Colonic mucosa (tissue), 4 donors: ENCODE data around the gene MLPH. TPM values are rescaled to one million over a fixed set of nuclear protein-coding genes. Genes with fewer than 3 reads are reported as not detected.

Source experiments
- DNase-seq: peaks from one replicate; pipeline ENCODE4 v3.0.0-alpha.2; 2020
- H3K27ac ChIP-seq: fragments of 200-600 bp; one replicate; pipeline ENCODE4 v1.8.0; 2021
- H3K27me3 ChIP-seq: fragments of 200-600 bp; one replicate; pipeline ENCODE4 v1.8.0; 2021
- H3K36me3 ChIP-seq: fragments of 200-600 bp; one replicate; pipeline ENCODE4 v1.8.0; 2021
- H3K4me1 ChIP-seq: fragments of 200-600 bp; one replicate; pipeline ENCODE4 v1.8.0; 2021; ENCODE audit warnings: mild to moderate bottlenecking
- H3K4me3 ChIP-seq: fragments of 200-600 bp; one replicate; pipeline ENCODE4 v1.8.0; 2021
- H3K9ac ChIP-seq, 2 donors: one replicate each; pipeline ENCODE4 v1.7.0; 2013; ENCODE audit warnings: control low read depth in 2 of 2, low read depth in 2 of 2, low read length in 2 of 2
- H3K9me3 ChIP-seq: fragments of 200-600 bp; one replicate; pipeline ENCODE4 v1.8.0; 2021
- CTCF ChIP-seq: fragments of 200-600 bp; IDR thresholded peaks from one replicate; pipeline ENCODE4 v1.8.0; 2022; ENCODE audit warnings: antibody characterized with exemption, mild to moderate bottlenecking
- intact Hi-C: fragments of 100-400 bp; cut with DNase I; formaldehyde crosslinking; loops from one replicate; pipeline ENCODE4 v1.14.1; 2022
- total RNA-seq, 2 donors: library from RNA; stranded (reverse); fragmentation: NEBNext Ultra II Directional in 1 of 2; extraction: Animal tissue kit (Norgen Biotek cat#: 25700) in 1 of 2; gene quantifications; one replicate each; pipeline ENCODE4 v1.2.1, GENCODE V29; 2021
- donor health status: healthy.
- donor health status: DM: no; HTN: no; CAD: no.
- donor health status: DM: no; HTN: no; CAD: no.

Gene MLPH
- total RNA-seq, 2 donors from 2014 or later = 87.9 to 111 TPM

DNA sequence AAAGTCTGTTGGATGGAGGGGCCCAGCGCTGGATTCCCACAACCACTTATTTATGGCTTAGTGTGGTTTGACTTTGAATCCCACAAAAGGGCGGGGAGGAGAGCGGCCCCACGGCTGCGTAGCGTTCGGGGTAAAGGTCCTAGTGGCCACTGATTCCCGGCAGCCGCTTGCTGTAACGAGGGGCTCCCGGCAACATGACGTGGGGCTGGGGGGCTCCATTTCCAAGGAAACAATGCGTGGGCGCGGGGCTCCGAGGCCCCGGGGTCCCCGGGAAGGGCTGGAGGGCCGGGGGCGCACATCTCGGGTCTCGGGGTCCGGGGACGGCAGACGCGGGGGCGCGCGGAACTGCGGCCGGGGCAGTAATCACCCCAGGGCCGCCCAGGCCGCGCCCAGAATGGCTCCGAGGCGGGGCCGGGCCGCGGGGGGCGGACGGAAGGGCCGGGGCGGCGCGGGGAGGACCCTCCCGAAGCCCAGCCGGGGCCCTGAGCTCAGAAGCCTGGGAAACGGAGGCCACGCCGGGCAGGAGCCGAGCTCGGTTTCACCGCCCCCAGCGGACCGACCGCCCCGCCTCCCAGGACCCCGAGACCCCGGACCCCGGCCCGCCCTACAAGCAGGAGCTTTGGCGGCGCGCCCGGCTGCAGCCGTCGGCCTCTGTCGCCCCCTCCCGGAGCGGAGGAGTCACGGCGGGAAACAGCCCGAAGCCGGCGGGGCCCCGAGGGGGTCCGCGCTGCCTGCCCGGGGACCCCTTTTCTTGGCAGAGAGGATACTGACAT lies 11.9 kb upstream of the MLPH start:
- H3K27ac ChIP-seq = peak overlapping the region; percentile 81
- H3K27me3 ChIP-seq = no peaks in the 10 kb centered on the region
- peak overlapping the region; percentile 60 for H3K4me3 ChIP-seq
- peak; percentile 87 for TF ChIP-seq CTCF
- peak overlapping the region; percentile 73 to 80 for H3K9ac ChIP-seq
- intact Hi-C loops = loop anchor here (5.0 to 10.0 kb wide), 3 partner anchors 37 to 320 kb away; no protein-coding TSS in a partner anchor
- no peaks in the 10 kb centered on the region for H3K9me3 ChIP-seq
- no peaks in the 10 kb centered on the region for H3K4me1 ChIP-seq
- DNase-seq = peak; percentile 80
- H3K36me3 ChIP-seq = no peaks in the 10 kb centered on the region

- peak overlapping the region; percentile 81 for H3K27ac ChIP-seq
- no peaks in the 10 kb centered on the region for H3K4me1 ChIP-seq
- no peak for DNase-seq
- H3K4me3 ChIP-seq = peak overlapping the region; percentile 60
- H3K36me3 ChIP-seq = no peaks in the 10 kb centered on the region
- peak overlapping the region; percentile 70 to 80 for H3K9ac ChIP-seq
- H3K27me3 ChIP-seq = no peaks in the 10 kb centered on the region
- H3K9me3 ChIP-seq = no peaks in the 10 kb centered on the region
- TF ChIP-seq CTCF = peak; percentile 24
- intact Hi-C loops = loop anchor here (10.0 kb wide), 1 partner anchor 321 kb away; no protein-coding TSS in a partner anchor
These were observed 11.3 kb upstream of the MLPH start for GRCh38 chr2:237475704-237476141.

- Histone ChIP-seq H3K36me3 (no peaks in the 10 kb centered on the region), H3K9ac (no peak overlapping the region), H3K27me3 (no peaks in the 10 kb centered on the region), H3K4me1 (no peaks in the 10 kb centered on the region), H3K4me3 (no peak overlapping the region), H3K27ac (no peak overlapping the region), H3K9me3 (no peaks in the 10 kb centered on the region)
- no peak for TF ChIP-seq CTCF
- DNase-seq = no peak
- intact Hi-C loops = loop anchor here (10.0 kb wide), 1 partner anchor 323 kb away; no protein-coding TSS in a partner anchor
These were observed 9.0 kb upstream of the MLPH start for GRCh38 chr2:237478095-237478494.

DNA sequence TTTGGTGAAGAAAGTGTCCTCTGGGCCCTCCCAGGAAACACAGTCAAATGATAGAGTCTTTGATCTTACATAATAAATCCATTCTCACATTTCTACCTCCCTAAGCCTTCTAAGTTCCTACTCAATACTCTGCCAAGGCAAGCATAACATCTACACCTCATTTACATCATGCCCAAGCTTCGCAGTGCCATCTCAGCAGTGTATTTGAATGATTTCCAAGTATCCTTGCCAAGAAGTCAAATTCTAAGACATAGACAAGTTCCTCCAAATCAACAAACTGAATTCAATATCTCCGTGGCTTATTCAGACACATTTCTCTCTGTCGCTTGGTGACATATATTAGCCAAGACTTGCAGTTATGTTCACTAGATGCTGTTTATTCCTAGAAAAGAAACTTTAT lies 8.1 kb upstream of the MLPH start:
- H3K9ac ChIP-seq = no peak overlapping the region
- no peak overlapping the region for H3K27ac ChIP-seq
- no peaks in the 10 kb centered on the region for H3K4me1 ChIP-seq
- no peak for TF ChIP-seq CTCF
- no peak overlapping the region for H3K4me3 ChIP-seq
- DNase-seq = no peak
- intact Hi-C loops = loop anchor here (10.0 kb wide), 1 partner anchor 324 kb away; no protein-coding TSS in a partner anchor
- no peaks in the 10 kb centered on the region for H3K27me3 ChIP-seq
- no peaks in the 10 kb centered on the region for H3K36me3 ChIP-seq
- H3K9me3 ChIP-seq = no peaks in the 10 kb centered on the region

DNA sequence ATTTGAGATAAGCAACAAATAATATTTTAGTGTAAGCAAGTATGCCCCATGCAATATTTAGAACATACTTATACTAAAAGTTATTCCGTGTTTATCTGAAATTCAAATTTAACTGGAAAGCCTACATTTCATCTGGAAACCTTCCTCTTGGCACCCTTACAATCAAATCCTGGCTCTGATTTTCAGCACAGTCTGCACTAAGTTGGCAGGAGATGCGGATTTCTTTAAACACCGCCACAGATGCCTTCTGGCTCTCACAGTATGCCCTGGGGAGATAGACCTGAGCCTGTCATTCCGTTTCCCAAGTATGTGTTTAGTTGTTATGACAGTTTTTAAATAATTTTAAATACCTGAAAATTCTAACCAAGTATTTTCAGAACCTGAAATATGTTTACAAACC lies 7.3 kb upstream of the MLPH start:
- Histone ChIP-seq H3K4me1 (no peaks in the 10 kb centered on the region), H3K9me3 (no peaks in the 10 kb centered on the region), H3K9ac (no peak overlapping the region), H3K27ac (no peak overlapping the region), H3K36me3 (no peaks in the 10 kb centered on the region), H3K27me3 (no peaks in the 10 kb centered on the region), H3K4me3 (no peak overlapping the region)
- intact Hi-C loops = loop anchor here (10.0 kb wide), 1 partner anchor 325 kb away; no protein-coding TSS in a partner anchor
- TF ChIP-seq CTCF = no peak
- no peak for DNase-seq
